Measurements from ENCODE around the gene SRPX. TPM values are rescaled to one million over a fixed set of nuclear protein-coding genes. Genes with fewer than 3 reads are reported as not detected.

The SRPX gene, protein sequence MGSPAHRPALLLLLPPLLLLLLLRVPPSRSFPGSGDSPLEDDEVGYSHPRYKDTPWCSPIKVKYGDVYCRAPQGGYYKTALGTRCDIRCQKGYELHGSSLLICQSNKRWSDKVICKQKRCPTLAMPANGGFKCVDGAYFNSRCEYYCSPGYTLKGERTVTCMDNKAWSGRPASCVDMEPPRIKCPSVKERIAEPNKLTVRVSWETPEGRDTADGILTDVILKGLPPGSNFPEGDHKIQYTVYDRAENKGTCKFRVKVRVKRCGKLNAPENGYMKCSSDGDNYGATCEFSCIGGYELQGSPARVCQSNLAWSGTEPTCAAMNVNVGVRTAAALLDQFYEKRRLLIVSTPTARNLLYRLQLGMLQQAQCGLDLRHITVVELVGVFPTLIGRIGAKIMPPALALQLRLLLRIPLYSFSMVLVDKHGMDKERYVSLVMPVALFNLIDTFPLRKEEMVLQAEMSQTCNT
- total RNA-seq (not detected), polyA plus RNA-seq (not detected)

DNA sequence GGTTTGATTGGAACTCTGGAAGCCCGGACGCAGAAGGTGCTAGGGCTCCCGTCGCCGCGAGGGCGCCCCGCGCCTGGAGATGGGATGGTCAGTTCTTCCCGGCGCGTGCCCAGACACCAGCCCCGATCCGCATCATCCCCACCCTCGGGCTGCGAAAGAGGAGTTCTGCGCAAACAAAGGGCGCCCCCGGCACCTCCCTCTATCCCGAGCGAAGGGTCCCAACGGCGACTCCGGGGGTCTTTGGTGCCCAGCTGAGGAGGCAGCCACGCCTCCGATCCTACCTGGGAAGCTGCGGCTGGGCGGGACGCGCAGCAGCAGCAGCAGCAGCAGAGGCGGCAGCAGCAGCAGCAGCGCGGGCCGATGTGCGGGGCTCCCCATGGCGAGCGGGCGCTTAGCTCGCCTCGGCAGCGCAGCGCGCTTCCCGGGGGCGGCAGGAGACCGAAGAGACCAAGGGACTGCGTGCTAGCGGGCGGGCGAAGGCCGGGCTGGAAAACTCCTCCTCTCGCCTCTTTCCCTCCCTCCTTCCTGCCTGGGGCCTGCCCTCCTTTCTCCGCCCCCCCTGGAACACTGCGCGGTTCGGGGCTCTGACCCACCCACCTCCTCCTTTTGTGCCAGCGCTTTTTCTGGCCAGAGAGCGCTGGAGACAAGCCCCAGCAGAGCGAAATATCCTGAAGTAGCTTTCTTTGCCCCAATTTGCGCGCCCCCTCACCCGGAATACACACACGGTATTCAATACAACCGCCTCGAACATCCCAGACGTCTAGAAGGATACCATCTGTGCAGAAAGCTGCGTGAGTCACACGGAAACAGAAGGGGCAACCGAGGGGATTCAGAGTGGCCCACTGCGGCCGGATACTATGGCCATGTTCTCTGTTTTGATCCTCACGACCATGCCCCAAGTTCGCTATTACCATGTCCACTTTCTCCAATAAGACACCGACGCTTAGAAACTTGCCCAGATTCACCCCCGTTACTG, at the start of gene SRPX:
TSS of gene SRPX (minus strand) at position 457 of the 976 bp plus-strand sequence. CDS start at position 378, 79 bp downstream.
- Histone ChIP-seq H3K27ac (ENCODE audit: insufficient read depth, low read length, poor library complexity, severe bottlenecking) (no peak within 1 kb of the TSS), H3K27me3 (ENCODE audit: control insufficient read depth, insufficient read depth, low read length) (no peaks in the 10 kb centered on the region), H3K4me1 (ENCODE audit: control insufficient read depth, insufficient read depth, low read length, poor library complexity, severe bottlenecking) (no peaks in the 10 kb centered on the region), H3K36me3 (ENCODE audit: control insufficient read depth, insufficient read depth, low read length) (no peaks in the 10 kb centered on the region), H3K9me3 (ENCODE audit: control insufficient read depth in 2 of 2, low read length in 2 of 2) (no peaks in the 10 kb centered on the region), H3K4me3 (ENCODE audit: low read depth, low read length) (no peak within 1 kb of the TSS)
- Mint-ChIP-seq H3K4me1 (peaks cover 0 to 3% (median 0%) of the 10 kb centered on the region in 4 donors), H3K27me3 (peaks cover 12% of the 10 kb centered on the region), H3K9me3 (no peaks in the 10 kb centered on the region), H3K36me3 (no peaks in the 10 kb centered on the region), H3K27ac (no peak within 1 kb of the TSS), H3K4me3 (no peak within 1 kb of the TSS)
- DNase-seq (no peak), ATAC-seq (ENCODE audit: low read depth in 2 of 2) (no peak)

DNA sequence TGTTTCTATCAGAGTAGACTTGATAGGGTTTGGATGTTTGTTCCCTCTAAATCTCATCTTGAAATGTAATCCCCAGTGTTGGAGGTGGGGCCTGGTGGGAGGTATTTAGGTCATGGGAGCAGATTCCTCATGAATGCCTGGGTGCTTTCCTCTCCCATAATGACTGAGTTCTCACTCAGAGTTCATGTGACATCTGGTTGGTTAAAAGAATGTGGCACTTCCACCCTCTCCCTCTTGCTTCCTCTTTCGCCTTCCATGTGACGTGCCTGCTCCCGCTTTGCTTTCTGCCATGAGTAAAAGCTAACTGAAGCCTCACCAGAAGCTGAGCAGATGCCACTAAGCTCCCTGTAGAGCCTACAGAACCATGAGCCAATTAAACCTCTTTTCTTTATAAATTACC, 47.3 kb upstream of the SRPX start:
- Mint-ChIP-seq H3K27me3 (no peaks in the 10 kb centered on the region), H3K9me3 (peaks cover 0 to 1% (median 0%) of the 10 kb centered on the region in 7 donors), H3K4me1 (peaks cover 0 to 2% (median 0%) of the 10 kb centered on the region in 4 donors), H3K4me3 (no peak overlapping the region), H3K27ac (no peak overlapping the region), H3K36me3 (peaks cover 14% of the 10 kb centered on the region)
- Histone ChIP-seq H3K27me3 (ENCODE audit: control insufficient read depth, insufficient read depth, low read length) (no peaks in the 10 kb centered on the region), H3K4me3 (ENCODE audit: low read depth, low read length) (no peak overlapping the region), H3K9me3 (ENCODE audit: control insufficient read depth in 2 of 2, low read length in 2 of 2) (no peaks in the 10 kb centered on the region), H3K36me3 (ENCODE audit: control insufficient read depth, insufficient read depth, low read length) (no peaks in the 10 kb centered on the region), H3K27ac (ENCODE audit: insufficient read depth, low read length, poor library complexity, severe bottlenecking) (no peak overlapping the region), H3K4me1 (ENCODE audit: control insufficient read depth, insufficient read depth, low read length, poor library complexity, severe bottlenecking) (no peaks in the 10 kb centered on the region)
- DNase-seq (no peak), ATAC-seq (ENCODE audit: low read depth in 2 of 2) (no peak)

DNA sequence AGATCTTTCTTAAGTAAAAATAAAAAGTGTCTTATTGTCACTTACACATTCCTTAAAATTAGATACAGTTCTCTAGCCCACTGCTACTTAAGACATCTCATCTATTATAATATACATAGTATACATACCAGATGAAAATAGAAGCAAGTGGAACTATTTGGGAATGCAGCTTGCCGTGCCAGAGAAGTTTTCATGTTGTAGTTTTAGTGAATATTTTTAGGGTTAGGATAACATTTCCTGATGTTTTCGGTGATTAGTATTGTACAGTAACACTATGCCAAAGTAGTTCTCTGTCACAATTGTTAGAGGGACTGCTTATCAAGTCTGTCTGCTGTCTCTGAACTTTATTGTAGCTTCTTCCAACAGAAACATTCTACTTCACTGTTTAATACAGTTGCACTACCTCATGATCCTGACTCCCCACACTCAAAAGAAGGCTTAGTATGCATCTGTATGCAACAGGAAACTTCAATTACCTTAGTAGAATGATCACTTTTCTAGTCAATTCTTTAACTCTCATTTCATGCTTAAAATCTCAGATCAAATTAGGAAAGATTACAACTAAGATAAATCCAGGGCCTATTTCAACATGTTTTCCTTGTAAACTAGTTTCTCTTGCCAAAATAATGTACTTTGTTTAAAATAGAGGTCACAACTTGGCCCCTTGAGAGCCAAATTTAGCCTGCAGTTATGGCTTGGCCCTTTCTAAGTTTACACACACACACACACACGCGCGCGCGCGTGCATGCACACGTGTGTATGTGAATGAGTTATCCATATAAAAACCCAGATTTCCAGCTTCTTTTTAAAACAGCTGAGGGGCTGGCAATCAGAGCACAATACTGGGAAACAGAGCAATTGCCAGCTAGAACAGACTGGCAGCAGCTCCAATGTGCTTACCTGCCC, 42.3 kb upstream of the SRPX start:
- no peak overlapping the region for H3K4me3 Mint-ChIP-seq
- no peak for DNase-seq
- H3K4me3 ChIP-seq (ENCODE audit: low read depth, low read length): no peak overlapping the region
- no peaks in the 10 kb centered on the region for H3K27me3 Mint-ChIP-seq
- H3K4me1 ChIP-seq (ENCODE audit: control insufficient read depth, insufficient read depth, low read length, poor library complexity, severe bottlenecking): no peaks in the 10 kb centered on the region
- H3K36me3 ChIP-seq (ENCODE audit: control insufficient read depth, insufficient read depth, low read length): no peaks in the 10 kb centered on the region
- no peak for ATAC-seq (ENCODE audit: low read depth in 2 of 2)
- H3K36me3 Mint-ChIP-seq: peaks cover 3% of the 10 kb centered on the region
- H3K4me1 Mint-ChIP-seq: no peaks in the 10 kb centered on the region
- H3K9me3 ChIP-seq (ENCODE audit: control insufficient read depth in 2 of 2, low read length in 2 of 2): no peaks in the 10 kb centered on the region
- no peak overlapping the region for H3K27ac ChIP-seq (ENCODE audit: insufficient read depth, low read length, poor library complexity, severe bottlenecking)
- H3K27ac Mint-ChIP-seq: no peak overlapping the region
- H3K27me3 ChIP-seq (ENCODE audit: control insufficient read depth, insufficient read depth, low read length): no peaks in the 10 kb centered on the region
- H3K9me3 Mint-ChIP-seq: peaks cover 0 to 1% (median 0%) of the 10 kb centered on the region in 7 donors

DNA sequence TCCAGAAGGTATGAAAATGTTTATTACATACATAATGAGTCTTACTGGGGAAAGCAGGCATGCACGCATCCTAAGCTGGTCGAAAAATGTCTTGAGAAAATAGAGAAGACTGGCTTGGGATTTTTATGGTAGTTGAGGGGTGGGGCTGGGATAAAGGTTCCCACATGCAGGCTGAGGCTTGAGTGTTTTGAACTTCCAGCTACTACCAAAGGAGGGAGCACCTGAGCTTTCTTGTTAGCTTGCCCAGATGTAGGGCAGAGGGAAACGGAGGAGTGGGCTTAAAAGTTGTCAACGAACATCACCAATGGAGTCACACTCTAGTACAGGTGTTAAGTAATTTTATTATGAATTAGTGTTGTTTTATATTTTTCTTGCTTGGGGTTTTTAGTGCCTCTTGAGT, 39.6 kb upstream of the SRPX start:
- Histone ChIP-seq H3K27ac (ENCODE audit: insufficient read depth, low read length, poor library complexity, severe bottlenecking) (no peak overlapping the region), H3K9me3 (ENCODE audit: control insufficient read depth in 2 of 2, low read length in 2 of 2) (no peaks in the 10 kb centered on the region), H3K4me3 (ENCODE audit: low read depth, low read length) (no peak overlapping the region), H3K27me3 (ENCODE audit: control insufficient read depth, insufficient read depth, low read length) (no peaks in the 10 kb centered on the region), H3K4me1 (ENCODE audit: control insufficient read depth, insufficient read depth, low read length, poor library complexity, severe bottlenecking) (no peaks in the 10 kb centered on the region), H3K36me3 (ENCODE audit: control insufficient read depth, insufficient read depth, low read length) (no peaks in the 10 kb centered on the region)
- no peak for DNase-seq
- Mint-ChIP-seq H3K27me3 (peaks cover 5% of the 10 kb centered on the region), H3K27ac (no peak overlapping the region), H3K4me1 (no peaks in the 10 kb centered on the region), H3K9me3 (no peaks in the 10 kb centered on the region), H3K4me3 (no peak overlapping the region), H3K36me3 (no peaks in the 10 kb centered on the region)
- no peak for ATAC-seq (ENCODE audit: low read depth in 2 of 2)

DNA sequence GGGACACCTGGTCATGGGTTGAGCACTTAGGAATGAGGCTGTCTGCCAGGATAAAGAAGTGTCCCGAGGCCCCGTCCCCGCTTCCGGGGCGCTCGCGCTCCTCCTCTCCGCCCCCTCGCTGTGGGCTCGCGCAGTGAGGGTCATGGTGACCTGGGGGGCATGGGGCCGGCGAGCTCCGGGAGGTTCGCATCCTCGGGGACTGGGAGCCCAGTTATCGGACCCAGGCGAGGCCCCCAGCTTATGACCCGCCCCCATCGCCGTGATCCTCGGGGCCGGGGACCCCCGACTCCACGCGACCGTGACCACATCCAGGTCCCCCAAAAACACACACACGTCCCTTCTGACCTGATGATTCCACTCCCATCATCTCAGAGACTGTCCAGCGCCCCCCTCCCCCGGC, 35.3 kb upstream of the SRPX start:
- Mint-ChIP-seq H3K27ac (no peak overlapping the region), H3K4me3 (no peak overlapping the region), H3K9me3 (peaks cover 0 to 3% (median 0%) of the 10 kb centered on the region in 7 donors), H3K27me3 (peaks cover 10% of the 10 kb centered on the region), H3K36me3 (no peaks in the 10 kb centered on the region), H3K4me1 (no peaks in the 10 kb centered on the region)
- Histone ChIP-seq H3K36me3 (ENCODE audit: control insufficient read depth, insufficient read depth, low read length) (no peaks in the 10 kb centered on the region), H3K9me3 (ENCODE audit: control insufficient read depth in 2 of 2, low read length in 2 of 2) (no peaks in the 10 kb centered on the region), H3K4me3 (ENCODE audit: low read depth, low read length) (no peak overlapping the region), H3K27me3 (ENCODE audit: control insufficient read depth, insufficient read depth, low read length) (no peaks in the 10 kb centered on the region), H3K4me1 (ENCODE audit: control insufficient read depth, insufficient read depth, low read length, poor library complexity, severe bottlenecking) (no peaks in the 10 kb centered on the region), H3K27ac (ENCODE audit: insufficient read depth, low read length, poor library complexity, severe bottlenecking) (no peak overlapping the region)
- ATAC-seq (ENCODE audit: low read depth in 2 of 2): no peak
- no peak for DNase-seq

DNA sequence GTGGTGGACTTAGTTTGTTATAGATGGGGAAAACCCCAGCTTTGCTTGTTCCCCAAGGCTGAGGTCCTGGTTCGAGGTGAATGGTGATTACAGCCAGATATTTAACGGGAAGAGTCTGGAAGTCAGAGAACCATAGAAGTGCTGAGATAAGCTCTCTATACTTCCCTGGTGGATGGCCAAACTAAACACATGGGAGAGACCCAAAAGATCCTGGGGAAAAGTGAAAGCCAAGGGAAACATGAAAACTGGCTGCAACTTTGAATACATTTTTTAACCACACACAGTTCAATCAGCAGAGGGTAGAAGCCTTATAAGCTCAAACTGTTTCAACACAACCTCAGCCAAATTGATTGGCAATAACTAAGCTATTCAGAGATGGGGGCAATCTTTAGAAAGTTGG, 29.3 kb upstream of the SRPX start:
- peaks cover 0 to 5% (median 0%) of the 10 kb centered on the region in 7 donors for H3K9me3 Mint-ChIP-seq
- Histone ChIP-seq H3K27me3 (ENCODE audit: control insufficient read depth, insufficient read depth, low read length) (no peaks in the 10 kb centered on the region), H3K36me3 (ENCODE audit: control insufficient read depth, insufficient read depth, low read length) (no peaks in the 10 kb centered on the region), H3K9me3 (ENCODE audit: control insufficient read depth in 2 of 2, low read length in 2 of 2) (no peaks in the 10 kb centered on the region), H3K27ac (ENCODE audit: insufficient read depth, low read length, poor library complexity, severe bottlenecking) (no peak overlapping the region), H3K4me3 (ENCODE audit: low read depth, low read length) (no peak overlapping the region), H3K4me1 (ENCODE audit: control insufficient read depth, insufficient read depth, low read length, poor library complexity, severe bottlenecking) (no peaks in the 10 kb centered on the region)
- no peaks in the 10 kb centered on the region for H3K4me1 Mint-ChIP-seq
- H3K36me3 Mint-ChIP-seq: no peaks in the 10 kb centered on the region
- H3K4me3 Mint-ChIP-seq: no peak overlapping the region
- DNase-seq (no peak), ATAC-seq (ENCODE audit: low read depth in 2 of 2) (no peak)
- H3K27ac Mint-ChIP-seq: no peak overlapping the region
- peaks cover 5% of the 10 kb centered on the region for H3K27me3 Mint-ChIP-seq

DNA sequence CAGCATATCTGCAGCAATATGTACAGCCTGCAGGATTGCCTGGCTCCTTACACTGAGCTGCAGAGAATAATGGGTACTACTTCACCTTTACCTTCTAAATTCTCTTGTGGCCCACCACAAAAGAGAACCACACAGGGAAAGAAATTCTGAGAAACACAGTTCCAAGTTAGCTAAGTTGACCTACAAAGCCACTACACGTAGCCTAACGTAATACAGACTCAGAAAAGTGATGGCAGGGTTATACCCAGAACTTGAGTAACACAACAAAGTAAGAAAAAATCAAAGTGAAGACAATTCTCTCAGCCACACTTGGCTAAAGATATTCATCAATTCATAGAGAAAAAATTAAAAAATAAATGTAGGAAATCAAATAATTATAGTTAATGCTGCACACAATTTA, 26.4 kb upstream of the SRPX start:
- ATAC-seq (ENCODE audit: low read depth in 2 of 2): no peak
- no peaks in the 10 kb centered on the region for H3K4me1 Mint-ChIP-seq
- H3K9me3 ChIP-seq (ENCODE audit: control insufficient read depth in 2 of 2, low read length in 2 of 2): no peaks in the 10 kb centered on the region
- no peak overlapping the region for H3K4me3 ChIP-seq (ENCODE audit: low read depth, low read length)
- H3K36me3 ChIP-seq (ENCODE audit: control insufficient read depth, insufficient read depth, low read length): no peaks in the 10 kb centered on the region
- peaks cover 0 to 5% (median 0%) of the 10 kb centered on the region in 7 donors for H3K9me3 Mint-ChIP-seq
- H3K27ac ChIP-seq (ENCODE audit: insufficient read depth, low read length, poor library complexity, severe bottlenecking): no peak overlapping the region
- H3K4me3 Mint-ChIP-seq: no peak overlapping the region
- no peaks in the 10 kb centered on the region for H3K4me1 ChIP-seq (ENCODE audit: control insufficient read depth, insufficient read depth, low read length, poor library complexity, severe bottlenecking)
- no peaks in the 10 kb centered on the region for H3K27me3 Mint-ChIP-seq
- H3K27ac Mint-ChIP-seq: no peak overlapping the region
- H3K27me3 ChIP-seq (ENCODE audit: control insufficient read depth, insufficient read depth, low read length): no peaks in the 10 kb centered on the region
- H3K36me3 Mint-ChIP-seq: no peaks in the 10 kb centered on the region
- peak in 1 of 3 donors; percentile 9 for DNase-seq

All from CD4-positive, CD25-positive, alpha-beta regulatory T cell (primary cell).